ENCODE data around the gene MAN1A2. TPM values are rescaled to one million over a fixed set of nuclear protein-coding genes. Genes with fewer than 3 reads are reported as not detected.

Gene MAN1A2
- total RNA-seq, 6 experiments from 2014 or later = 24.6 to 39.2 (median 31.2) TPM

GRCh38 chr1:117416004-117416403 lies 48.8 kb downstream of the MAN1A2 start:
- intact Hi-C loops (cut with DNase I) = no loop called here

GRCh38 chr1:117416546-117417125 lies 49.4 kb downstream of the MAN1A2 start:
- Histone ChIP-seq H3K27me3 (no peaks in the 10 kb centered on the region), H3K36me3 (peaks cover 0 to 10% (median 0%) of the 10 kb centered on the region in 4 donors), H3K9me3 (no peaks in the 10 kb centered on the region), H3K4me3 (no peak overlapping the region), H3K27ac (no peak overlapping the region), H3K4me1 (no peaks in the 10 kb centered on the region)
- intact Hi-C loops (cut with DNase I) = no loop called here
- TF ChIP-seq CTCF (IDR thresholded peaks at IDR 0.05) (no peak), POLR2A (IDR thresholded peaks at IDR 0.05) (no peak)
- no peak for DNase-seq
- ATAC-seq = no peak

More at GRCh38 chr1:117416004-117416403, 48.8 kb downstream of the MAN1A2 start:
- DNase-seq (no peak), ATAC-seq (no peak)
- 100% methylated on average over 1 of the region's 1 CpG for WGBS (ENCODE audit: insufficient coverage, low coverage, low lambda C conversion rate, missing lambda C conversion rate)
- Histone ChIP-seq H3K27ac (no peak overlapping the region), H3K4me1 (no peaks in the 10 kb centered on the region), H3K4me3 (no peak overlapping the region), H3K9me3 (no peaks in the 10 kb centered on the region), H3K36me3 (peaks cover 0 to 10% (median 0%) of the 10 kb centered on the region in 4 donors), H3K27me3 (no peaks in the 10 kb centered on the region)
- no peak for TF ChIP-seq CTCF (IDR thresholded peaks at IDR 0.05)
- no peak for TF ChIP-seq POLR2A (IDR thresholded peaks at IDR 0.05)

DNA sequence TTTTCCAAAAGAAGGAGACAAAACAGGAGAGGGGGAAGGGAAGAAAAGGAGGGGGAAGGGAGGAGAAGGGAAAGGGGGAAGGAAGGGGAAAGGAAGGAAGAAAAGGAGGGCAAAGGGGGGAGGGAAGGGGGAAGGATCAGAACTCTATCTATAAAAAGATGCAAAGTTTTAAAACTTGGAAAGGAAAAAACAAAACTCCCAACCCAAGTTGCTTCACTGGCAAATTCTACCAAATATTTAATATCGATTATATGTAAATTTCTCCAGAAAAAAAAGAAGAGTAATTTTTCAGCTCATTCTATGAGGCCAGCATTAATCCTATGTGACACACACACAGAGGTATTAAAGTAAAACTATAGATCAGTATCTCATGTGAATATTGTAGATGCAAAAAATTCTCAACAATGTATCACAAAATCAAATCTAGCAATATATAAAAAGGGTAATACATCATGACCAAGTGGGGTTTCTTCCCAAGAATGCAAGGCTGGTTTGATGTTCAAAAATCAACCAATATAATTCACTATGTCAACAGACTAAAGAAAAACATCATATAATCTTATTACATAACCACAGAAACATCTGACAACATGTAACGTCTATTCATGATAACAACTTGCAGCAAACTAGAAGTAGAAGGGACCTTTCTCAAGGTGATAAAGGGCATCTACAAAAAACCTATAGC lies 57.9 kb downstream of the MAN1A2 start:
- Histone ChIP-seq H3K4me1 (no peaks in the 10 kb centered on the region), H3K4me3 (no peak overlapping the region), H3K27me3 (no peaks in the 10 kb centered on the region), H3K9me3 (peaks cover 0 to 8% (median 2%) of the 10 kb centered on the region in 4 donors), H3K27ac (no peak overlapping the region), H3K36me3 (peaks cover 0 to 3% (median 0%) of the 10 kb centered on the region in 4 donors)
- no peak for TF ChIP-seq CTCF (IDR thresholded peaks at IDR 0.05)
- no peak for TF ChIP-seq POLR2A (IDR thresholded peaks at IDR 0.05)
- ATAC-seq (no peak), DNase-seq (no peak)
- intact Hi-C loops (cut with DNase I) = no loop called here
- 92% methylated on average over 2 of the region's 2 CpGs for WGBS (ENCODE audit: insufficient coverage, low coverage, low lambda C conversion rate, missing lambda C conversion rate)

GRCh38 chr1:117427297-117427696 lies 60.0 kb downstream of the MAN1A2 start:
- intact Hi-C loops (cut with DNase I) = no loop called here
- Histone ChIP-seq H3K4me1 (peaks cover 0 to 11% (median 4%) of the 10 kb centered on the region in 4 donors), H3K9me3 (peaks cover 0 to 8% (median 2%) of the 10 kb centered on the region in 4 donors), H3K36me3 (peaks cover 0 to 6% (median 1%) of the 10 kb centered on the region in 4 donors), H3K4me3 (no peak overlapping the region), H3K27me3 (no peaks in the 10 kb centered on the region), H3K27ac (no peak overlapping the region)
- DNase-seq (no peak), ATAC-seq (no peak)
- TF ChIP-seq CTCF (IDR thresholded peaks at IDR 0.05) (no peak), POLR2A (IDR thresholded peaks at IDR 0.05) (no peak)
